ENCODE measurements around the gene SLC7A6. TPM values are rescaled to one million over a fixed set of nuclear protein-coding genes. Genes with fewer than 3 reads are reported as not detected.

SLC7A6 gene
- polyA plus RNA-seq, 3 donors = 11.3 to 12.9 (median 12.8) TPM

DNA sequence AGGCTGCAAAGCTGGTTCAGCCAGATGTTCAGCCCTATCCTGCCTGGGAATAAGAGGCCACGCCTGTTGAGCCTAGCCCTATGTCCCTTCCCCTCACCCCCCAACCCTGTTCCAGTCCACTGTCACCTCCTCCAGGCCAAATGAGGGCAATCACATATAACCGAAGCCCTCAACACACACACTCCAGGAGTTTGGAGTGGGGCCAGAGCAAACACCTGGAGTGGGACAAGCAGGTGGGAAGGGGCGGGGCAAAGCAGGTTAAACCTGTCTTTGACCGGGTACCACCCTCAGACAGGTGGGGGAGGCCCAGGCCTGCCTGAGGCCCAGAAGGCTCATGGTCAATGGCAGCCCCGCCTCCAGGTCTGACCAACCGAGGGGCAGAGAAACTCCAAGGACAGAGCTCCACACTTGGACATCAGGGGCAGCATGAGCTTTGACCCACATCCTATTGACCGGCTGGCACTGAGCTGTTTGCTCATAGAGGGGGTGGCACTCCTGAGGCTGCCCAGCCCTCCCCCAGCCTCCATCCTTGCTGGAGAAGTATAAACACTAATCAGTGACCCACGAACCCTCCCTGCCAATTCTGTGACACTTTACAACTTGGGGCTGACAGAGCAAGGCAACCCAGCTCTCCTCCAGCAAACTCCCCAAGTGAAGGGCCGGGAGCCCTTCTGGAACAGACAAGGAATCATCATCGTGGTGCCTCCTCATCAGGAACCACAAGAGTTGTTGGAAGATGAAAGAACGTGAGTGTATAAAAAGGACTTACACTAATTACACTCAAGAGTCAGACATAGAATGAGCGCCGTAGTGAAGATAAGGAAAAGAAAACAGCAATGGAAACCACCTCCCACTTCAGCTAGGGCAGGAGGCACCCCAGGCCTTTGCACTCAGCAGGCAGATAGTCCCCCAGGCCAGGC is 29.9 kb upstream of the SLC7A6 start:
- DNase-seq (ENCODE audit: low read depth in 3 of 3, low spot score in 2 of 3) = no peak

DNA sequence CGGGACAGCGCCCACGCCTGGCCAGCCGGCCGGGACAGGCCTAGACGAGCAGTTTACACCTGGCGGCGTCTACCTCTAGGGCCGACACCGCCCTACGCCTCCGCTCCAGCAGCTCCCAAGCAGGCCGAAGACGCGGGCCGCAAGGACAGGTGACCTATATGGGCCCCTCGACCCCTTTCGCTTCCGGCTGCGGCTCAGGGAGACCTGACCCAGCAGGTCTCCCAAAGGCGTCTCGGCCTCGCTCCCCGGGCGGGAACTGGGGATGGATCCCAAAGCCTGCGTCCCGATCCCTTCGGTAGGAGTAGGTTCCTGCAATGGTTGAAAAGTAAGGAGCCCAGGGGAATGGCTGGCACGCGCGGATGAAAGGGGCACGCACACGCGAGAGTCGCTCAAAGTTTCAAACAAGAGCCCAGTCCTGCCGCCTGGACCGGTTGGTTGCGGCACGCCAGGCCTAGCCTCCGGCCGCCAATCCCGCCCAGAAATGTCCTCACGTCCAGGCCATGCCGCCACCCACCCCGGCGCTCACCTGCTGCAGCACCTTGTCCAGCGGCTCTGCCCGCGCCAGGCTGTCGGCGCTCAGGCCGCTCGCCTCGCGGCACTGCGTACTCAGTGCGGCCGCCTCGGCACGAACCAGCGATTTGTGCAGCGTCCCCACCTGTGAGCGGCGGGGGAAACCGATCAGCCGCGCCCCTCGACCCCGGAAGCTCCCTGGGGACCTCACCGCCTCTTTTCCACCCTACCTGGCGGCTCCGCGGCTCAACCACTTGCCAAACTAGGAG is 29.0 kb upstream of the SLC7A6 start:
- no peak for DNase-seq (ENCODE audit: low read depth in 3 of 3, low spot score in 2 of 3)

DNA sequence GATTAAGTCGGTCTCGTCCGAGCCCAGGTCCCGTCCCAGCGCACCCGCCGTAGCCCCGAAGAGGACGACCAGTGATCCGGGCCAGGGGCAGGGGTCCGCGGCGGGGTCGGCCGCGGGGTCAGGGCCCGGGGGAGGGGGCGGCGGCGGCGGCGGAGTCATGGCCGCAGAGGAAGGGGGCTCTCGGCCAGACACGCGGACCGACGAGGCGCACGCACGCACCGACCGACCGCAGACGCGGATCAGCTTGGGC is 28.5 kb upstream of the SLC7A6 start, which contains the start of gene ESRP2:
ESRP2 (minus strand) TSS at position 241 of the 250 bp plus-strand sequence; CDS start at position 159, 82 bp downstream.
- no peak for DNase-seq (ENCODE audit: low read depth in 3 of 3, low spot score in 2 of 3)

DNA sequence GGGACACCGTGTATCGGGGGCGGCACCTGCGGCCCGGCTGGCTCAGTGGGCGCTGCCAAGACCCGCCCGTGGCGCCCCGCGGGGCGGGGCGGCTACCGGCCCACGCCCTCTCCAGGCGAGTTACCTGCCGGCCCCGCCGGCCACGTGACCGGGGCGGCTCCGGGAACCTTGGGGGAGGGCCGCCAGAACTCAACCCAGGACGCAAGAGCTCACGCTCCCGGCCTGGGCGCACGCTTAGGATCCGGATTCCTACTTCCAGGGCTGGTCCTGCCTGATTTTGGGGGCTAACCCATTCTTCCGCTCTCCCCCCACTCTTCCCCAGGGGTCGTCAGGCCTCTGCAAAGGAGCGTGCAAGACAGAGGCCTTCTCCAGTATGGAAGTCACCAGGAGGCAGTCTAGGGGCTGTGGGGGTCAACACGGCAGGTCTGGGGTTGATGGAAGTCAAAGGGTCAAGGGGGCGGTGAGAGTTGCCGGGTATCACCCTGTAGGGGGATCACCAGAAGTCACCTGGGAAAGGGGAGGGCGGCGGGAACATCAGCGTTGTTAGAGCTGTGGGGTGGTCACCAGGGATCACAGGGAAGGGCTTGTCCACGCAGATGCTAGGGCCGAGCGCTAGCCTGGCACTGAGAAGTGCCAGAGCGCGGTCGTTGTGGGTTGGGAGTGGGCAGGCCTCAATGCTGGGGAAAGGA is 28.0 kb upstream of the SLC7A6 start:
- DNase-seq (ENCODE audit: low read depth in 3 of 3, low spot score in 2 of 3) = no peak

DNA sequence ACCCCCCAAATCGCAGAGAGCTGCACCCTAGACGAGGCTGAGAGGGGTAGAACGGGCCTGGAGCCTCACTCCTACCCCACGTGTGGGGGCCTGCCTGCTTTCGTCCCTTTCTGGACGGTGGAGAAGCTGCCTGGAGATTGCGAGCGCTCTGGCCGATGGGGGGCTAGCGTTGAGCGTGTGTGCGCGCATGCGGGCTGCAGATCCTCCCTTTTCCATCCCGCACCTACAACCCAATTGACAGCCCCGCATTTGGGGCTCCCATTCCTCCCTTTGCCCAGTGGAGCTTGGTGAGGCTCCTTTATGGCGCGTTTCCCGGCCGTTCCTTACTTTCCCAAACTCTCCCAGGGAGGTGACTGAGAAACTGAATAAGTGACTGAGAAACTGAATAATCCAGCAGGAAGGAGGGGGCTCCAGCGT is 27.5 kb upstream of the SLC7A6 start:
- DNase-seq (ENCODE audit: low read depth in 3 of 3, low spot score in 2 of 3) = no peak

DNA sequence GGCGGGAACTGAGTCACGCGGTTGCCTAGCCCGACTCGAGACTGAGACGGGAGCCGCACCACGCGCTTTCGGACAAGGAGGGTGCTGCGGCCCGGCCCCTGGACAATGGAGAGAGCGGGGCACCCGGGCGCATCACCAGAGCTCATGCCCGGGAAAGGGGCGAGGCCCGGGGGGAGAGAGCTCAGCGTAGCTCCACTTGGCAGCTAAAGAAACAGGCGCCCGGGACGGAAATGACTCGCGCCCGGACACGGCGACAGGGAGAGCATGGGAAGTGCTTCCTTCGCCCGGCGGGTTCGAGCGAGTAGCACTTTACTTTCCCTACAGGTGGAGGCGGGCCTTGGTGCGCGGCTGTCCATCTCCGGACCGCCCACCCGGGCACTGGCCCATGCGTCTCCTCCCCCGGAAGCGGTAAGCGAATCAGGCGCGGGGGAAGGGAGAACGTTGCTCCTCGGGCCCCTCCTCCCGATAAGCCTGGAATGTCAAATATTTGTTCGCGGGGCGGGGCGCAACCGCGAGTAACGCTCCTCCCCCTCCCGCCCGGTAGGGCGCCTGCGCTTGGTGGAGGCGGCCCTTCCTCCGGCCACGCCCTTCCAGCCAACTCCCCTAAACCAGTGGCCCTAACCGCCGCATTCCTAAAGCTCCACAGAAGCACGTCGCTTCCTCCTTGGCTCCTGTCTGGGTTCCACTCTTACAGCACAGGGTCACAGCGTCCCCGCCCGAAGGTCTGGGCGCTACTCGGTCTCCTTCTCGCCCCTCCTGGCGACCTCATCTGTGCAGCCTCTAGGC is 26.9 kb upstream of the SLC7A6 start:
- peak; percentile 92 to 97 (median 95) for DNase-seq (ENCODE audit: low read depth in 3 of 3, low spot score in 2 of 3)

DNA sequence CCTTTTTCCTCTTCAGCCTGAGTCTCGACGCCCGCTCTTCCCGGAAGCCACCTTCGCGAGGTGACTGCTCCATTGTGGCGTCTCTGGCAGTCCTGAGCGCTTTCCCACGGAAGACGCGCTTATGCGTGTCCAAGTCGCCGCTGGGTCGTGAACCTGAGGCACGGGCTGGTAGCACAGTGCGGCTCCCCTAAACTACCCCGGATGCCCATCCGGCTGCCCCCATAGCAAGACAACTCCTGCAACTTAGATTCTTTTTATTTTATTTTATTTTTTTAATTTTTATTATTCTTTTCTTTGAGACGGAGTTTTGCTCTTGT is 26.3 kb upstream of the SLC7A6 start:
- no peak for DNase-seq (ENCODE audit: low read depth in 3 of 3, low spot score in 2 of 3)

DNA sequence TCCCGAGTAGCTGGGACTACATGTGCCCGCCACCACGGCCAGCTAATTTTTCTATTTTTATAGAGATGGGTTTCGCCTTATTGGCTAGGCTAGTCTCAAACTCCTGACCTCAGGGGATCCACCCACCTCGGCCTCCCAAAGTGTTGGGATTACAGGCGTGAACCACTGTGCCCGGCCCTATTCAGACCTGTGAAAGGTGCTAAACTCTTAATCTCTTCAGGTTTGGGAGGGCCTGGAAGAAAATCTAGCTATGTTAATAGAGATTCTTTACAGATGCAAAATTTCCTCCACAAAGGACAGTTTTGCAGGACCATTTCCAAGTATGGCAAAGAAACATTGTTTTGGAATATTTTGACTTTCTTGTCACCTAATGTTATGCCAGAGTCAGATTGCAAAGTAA is 22.2 kb upstream of the SLC7A6 start:
- no peak for DNase-seq (ENCODE audit: low read depth in 3 of 3, low spot score in 2 of 3)

DNA sequence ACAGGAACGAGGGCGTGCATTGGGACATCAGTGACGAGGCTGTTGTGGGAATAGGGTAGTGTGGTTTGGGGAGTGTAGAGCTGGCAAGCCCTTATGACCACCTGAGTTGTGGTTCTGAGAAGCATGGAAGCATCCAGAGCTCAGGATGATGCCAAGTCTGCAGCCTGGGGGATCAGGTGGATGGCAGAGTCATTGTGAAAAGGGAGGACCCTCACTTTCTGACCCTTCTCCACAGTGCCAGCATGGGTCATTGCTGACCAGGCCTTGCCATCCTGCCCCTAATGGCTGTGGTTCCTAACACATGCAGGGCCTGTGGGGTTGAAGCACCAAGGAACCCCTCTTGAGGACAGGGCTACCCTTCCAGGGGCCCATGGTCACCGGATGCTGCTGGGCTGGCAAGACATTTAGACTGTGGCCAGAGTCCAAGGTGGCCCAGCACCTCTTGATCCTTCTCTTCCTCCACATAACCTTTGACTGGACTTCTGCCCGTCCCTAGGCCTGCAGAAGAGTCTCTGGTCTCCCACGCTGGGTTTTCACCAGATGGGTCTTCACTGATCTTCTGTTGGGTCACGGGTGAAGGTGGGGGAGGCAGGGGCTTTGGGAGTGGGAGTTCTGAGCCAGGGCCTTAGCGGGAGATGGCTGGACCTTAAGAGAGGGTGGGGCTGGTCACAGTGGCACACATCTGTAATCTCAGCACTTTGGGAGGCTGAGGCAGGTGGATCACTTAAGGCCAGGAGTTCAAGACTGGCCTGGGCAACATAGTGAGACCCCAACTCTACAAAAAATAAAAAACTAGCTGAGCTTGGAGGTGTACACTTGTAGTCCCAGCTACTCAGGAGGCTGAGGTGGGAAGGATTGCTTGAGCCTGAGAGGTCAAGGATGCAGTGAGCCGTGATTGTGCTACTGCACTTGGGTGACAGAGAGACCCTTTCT is 21.1 kb upstream of the SLC7A6 start:
- DNase-seq (ENCODE audit: low read depth in 3 of 3, low spot score in 2 of 3) = no peak

DNA sequence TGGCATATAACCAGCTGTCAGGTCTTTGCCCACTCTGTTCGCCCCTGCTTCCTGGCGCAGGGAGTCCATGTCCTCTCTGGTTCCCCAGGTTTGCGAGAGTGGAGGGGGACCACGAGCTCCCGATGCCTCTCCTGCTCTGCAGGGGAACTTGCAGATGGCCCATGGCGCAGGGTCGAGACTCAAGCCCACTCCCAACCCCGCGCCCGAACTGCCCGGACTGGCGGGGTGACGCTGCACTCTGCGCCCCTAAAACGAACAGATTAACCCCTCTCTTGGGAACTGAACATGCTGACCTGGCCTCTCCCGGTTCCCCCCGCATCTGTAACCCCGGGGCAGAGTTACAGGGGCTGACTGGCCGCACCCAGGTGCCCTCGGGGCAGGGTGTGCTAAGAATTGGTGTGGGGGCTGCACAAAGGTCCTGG is 19.8 kb upstream of the SLC7A6 start:
- DNase-seq (ENCODE audit: low read depth in 3 of 3, low spot score in 2 of 3) = no peak

DNA sequence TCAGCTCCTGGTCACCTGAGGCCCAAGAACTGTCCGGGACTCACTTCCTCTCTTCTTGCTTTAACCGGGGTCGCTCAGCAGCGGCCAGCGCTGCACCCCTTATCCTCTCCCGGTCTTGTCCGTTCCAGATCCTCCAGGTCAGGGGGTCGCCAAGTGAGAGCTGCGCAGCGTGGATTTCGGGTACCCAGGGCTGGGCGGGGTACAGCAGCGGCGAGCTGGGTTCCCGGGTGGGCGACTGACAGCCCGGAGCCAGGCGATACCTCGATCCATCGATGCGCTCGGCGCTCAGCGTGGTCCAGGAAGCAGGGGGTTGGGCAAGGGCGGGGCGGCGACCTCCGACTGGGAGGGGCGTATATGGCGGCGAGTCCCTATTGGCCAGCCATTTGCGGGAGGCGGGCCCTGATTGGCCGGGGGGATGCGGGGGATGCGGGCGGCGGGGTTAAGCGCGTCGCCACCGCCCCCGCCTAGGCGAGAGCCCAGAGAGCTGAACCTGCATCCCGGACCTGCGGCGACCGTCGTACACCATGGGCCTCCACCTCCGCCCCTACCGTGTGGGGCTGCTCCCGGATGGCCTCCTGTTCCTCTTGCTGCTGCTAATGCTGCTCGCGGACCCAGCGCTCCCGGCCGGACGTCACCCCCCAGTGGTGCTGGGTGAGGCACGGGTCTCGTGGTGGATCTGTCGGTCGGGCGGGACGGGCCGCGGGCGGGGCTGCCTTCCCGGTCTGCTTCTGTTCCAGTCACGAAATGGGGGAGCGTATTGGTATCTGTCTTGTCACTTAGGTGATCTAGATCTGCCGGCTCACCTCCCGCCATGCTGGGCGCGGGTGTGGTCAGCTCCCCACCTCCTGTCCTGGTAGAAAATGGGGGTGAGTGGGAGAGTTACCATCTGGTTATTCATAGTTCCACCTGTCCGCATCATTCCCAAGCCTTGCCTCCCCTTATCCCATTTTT is 19.1 kb upstream of the SLC7A6 start, which contains the start of gene PLA2G15:
PLA2G15 (plus strand) TSS at position 471 of the 951 bp plus-strand sequence; CDS start at position 525, 54 bp downstream.
- peak in 1 of 3 donors; percentile 86 for DNase-seq (ENCODE audit: low read depth in 3 of 3, low spot score in 2 of 3)

DNA sequence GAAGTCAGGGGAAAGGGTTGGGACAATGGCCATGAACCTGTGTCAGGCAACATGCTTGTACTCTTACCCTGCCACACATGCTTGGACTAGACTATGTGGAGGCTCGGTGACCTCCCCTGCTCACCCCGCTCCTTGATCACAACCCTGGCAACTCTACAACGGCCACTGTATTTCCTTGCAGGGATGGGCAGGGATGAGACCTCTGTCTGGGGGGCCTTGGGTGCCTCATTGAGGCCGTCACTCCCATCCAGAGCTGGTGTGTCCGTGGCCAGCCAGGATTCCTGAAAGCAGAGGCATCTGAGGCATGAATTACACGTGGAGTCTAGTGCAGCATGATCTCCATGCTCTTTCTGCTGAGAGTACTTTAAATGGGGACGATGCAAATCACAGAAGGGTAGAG is 18.2 kb upstream of the SLC7A6 start:
- no peak for DNase-seq (ENCODE audit: low read depth in 3 of 3, low spot score in 2 of 3)

DNA sequence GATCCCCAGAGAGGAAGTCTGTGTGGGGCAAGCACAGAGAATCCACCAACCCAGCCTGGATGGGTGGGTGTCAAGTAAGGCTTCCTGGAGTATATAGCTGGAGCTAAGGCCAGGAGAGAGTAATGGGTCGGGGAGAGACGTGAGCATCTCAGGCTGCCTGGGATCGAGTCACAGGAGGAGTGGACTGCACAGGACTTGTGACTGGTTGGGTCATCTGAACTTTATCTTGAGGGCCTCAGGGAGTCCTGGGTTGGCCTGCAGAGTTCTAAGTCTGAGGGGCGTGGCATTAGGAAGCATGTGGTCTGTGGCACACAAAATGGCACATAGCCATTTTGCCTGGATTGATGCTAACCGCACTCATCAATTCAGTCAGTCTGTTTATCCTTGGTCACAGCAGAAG is 17.7 kb upstream of the SLC7A6 start:
- DNase-seq (ENCODE audit: low read depth in 3 of 3, low spot score in 2 of 3) = no peak

DNA sequence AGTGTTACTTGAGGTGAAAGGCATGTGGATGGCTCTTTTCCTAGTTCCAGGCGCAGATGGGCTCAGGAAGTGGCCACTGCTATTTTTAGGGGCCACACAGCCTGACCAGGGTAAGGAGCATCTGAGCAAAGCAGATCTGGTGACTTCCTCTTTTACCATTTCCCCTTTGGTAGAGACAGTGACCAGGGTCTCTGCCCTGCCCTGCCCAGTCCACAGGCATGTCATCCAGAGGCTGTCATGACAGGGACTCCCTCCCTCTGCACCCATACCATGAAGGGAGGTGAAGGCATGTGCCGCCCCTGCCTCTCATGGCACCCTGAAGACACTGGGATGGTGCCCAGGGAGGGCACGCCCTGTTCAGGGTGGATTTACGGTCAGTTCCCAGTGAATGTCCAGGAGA is 16.9 kb upstream of the SLC7A6 start:
- no peak for DNase-seq (ENCODE audit: low read depth in 3 of 3, low spot score in 2 of 3)

DNA sequence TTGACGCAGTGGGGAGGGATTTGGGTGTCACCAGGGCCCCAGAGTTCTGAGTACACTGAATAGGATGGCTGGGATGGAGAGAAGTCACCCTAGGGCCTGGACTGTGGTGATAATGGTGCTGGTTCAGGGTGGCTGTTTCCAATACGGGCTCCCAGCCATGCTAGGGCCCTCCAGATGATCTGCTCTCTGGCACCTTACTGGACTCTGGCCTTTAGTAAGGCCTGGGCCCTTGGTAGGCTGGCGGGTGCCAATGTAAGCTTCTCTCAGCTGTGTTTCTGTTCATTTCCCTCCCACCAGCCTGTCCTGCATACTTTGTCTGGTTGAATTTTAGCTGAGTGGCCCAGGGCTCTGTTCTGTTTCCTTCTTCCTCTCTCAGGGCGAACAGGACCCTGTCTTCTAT is 16.4 kb upstream of the SLC7A6 start:
- no peak for DNase-seq (ENCODE audit: low read depth in 3 of 3, low spot score in 2 of 3)

DNA sequence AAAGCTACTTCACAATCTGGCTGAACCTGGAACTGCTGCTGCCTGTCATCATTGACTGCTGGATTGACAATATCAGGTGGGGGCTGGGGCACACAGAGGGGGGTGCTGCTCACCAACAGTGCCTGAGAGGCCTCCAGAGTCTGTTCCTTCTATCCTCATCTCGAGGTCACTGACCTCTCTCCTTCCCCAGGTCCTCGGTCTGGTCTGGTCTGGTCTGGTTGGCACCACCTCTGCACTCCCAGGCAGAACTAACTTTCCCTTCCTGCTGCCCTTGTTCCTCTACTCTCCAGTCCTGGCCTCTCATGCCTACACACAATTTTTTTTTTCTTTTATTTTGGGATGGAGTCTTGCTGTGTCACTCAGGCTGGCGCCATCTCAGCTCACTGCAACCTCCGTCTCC is 15.0 kb upstream of the SLC7A6 start:
- DNase-seq (ENCODE audit: low read depth in 3 of 3, low spot score in 2 of 3) = no peak

DNA sequence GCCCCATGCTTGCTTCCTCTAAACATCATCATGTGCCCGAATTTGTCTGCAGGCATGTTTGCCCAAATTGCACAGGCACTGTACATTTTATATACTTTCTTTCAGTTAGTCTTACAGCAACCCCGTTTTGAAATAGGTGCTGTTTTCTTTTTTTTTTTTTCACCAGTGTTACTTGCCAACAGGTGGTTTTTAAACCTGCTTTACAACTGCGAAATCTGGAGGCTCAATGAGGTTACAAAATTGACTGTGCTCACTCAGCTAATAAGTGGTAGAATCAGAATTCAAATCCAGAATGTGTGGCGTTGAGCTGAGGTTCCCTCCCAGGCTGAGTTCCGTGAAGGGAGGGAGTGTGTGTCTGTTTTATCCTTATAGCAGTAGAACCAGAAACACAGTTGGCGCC is 13.4 kb upstream of the SLC7A6 start:
- DNase-seq (ENCODE audit: low read depth in 3 of 3, low spot score in 2 of 3) = no peak

DNA sequence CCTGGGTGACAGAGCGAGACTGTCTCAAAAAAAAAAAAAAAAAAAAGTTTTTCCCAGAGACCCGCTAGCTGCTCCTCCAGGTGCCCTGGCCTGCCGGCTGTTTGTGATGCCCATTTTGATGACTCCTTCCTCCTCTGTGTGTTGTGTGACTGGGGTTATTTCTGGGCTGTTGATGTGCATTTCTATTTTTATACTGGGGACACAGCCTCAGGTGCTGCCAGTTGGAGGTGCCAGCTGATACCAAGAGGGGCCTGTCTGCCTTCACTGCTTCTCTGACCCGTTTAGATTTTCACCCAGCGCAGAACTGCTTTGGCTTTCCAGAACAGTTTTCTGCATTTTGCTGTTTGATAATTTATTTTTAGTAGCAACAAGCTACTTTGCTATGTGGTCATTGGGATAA is 12.5 kb upstream of the SLC7A6 start:
- no peak for DNase-seq (ENCODE audit: low read depth in 3 of 3, low spot score in 2 of 3)
